ENCODE data around the gene CNTN2.

DNA sequence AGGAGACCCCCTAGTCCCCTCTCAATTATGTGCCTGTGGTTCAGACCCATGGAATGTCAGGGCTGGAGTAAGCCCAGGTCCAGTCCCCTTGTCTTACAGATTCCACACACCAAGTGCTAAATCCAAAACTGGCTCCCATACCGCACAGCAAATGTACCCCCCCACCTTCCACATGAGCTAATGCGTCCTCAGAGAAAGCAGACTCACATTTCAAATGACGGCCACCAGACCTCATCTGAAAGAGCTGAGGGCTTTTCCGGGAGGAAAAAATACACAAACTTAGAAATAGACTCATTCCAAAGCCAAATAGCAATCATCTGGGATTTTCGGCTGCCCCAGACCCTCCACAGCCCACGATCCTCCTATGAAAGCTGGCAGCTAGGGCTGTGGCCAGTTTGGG lies 12.8 kb upstream of the CNTN2 start:
- TF ChIP-seq MYBL2 (CRISPR knock-in tag; IDR thresholded peaks at IDR 0.05) (no peak), JUN (CRISPR knock-in tag; IDR thresholded peaks at IDR 0.05) (no peak), SP1 (CRISPR knock-in tag; conservative IDR thresholded peaks at IDR 0.05) (no peak), ZBTB21 (CRISPR knock-in tag; IDR thresholded peaks at IDR 0.05; ENCODE audit: borderline replicate concordance) (no peak), TCF7 (CRISPR knock-in tag; IDR thresholded peaks at IDR 0.05; ENCODE audit: low read depth) (no peak), ZNF671 (CRISPR knock-in tag; IDR thresholded peaks at IDR 0.05) (no peak), ETV6 (CRISPR knock-in tag; IDR thresholded peaks at IDR 0.05) (no peak), CREB1 (CRISPR knock-in tag; IDR thresholded peaks at IDR 0.05) (no peak), ZNF396 (CRISPR knock-in tag; IDR thresholded peaks at IDR 0.05; ENCODE audit: borderline replicate concordance) (no peak)
- TF ChIP-seq, protein P1, sequence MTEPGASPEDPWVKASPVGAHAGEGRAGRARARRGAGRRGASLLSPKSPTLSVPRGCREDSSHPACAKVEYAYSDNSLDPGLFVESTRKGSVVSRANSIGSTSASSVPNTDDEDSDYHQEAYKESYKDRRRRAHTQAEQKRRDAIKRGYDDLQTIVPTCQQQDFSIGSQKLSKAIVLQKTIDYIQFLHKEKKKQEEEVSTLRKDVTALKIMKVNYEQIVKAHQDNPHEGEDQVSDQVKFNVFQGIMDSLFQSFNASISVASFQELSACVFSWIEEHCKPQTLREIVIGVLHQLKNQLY (CRISPR knock-in tag; IDR thresholded peaks at IDR 0.05), result no peak
- TF ChIP-seq, protein P2, sequence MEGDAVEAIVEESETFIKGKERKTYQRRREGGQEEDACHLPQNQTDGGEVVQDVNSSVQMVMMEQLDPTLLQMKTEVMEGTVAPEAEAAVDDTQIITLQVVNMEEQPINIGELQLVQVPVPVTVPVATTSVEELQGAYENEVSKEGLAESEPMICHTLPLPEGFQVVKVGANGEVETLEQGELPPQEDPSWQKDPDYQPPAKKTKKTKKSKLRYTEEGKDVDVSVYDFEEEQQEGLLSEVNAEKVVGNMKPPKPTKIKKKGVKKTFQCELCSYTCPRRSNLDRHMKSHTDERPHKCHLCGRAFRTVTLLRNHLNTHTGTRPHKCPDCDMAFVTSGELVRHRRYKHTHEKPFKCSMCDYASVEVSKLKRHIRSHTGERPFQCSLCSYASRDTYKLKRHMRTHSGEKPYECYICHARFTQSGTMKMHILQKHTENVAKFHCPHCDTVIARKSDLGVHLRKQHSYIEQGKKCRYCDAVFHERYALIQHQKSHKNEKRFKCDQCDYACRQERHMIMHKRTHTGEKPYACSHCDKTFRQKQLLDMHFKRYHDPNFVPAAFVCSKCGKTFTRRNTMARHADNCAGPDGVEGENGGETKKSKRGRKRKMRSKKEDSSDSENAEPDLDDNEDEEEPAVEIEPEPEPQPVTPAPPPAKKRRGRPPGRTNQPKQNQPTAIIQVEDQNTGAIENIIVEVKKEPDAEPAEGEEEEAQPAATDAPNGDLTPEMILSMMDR (IDR thresholded peaks at IDR 0.05), result no peak
- TF ChIP-seq, protein P3, sequence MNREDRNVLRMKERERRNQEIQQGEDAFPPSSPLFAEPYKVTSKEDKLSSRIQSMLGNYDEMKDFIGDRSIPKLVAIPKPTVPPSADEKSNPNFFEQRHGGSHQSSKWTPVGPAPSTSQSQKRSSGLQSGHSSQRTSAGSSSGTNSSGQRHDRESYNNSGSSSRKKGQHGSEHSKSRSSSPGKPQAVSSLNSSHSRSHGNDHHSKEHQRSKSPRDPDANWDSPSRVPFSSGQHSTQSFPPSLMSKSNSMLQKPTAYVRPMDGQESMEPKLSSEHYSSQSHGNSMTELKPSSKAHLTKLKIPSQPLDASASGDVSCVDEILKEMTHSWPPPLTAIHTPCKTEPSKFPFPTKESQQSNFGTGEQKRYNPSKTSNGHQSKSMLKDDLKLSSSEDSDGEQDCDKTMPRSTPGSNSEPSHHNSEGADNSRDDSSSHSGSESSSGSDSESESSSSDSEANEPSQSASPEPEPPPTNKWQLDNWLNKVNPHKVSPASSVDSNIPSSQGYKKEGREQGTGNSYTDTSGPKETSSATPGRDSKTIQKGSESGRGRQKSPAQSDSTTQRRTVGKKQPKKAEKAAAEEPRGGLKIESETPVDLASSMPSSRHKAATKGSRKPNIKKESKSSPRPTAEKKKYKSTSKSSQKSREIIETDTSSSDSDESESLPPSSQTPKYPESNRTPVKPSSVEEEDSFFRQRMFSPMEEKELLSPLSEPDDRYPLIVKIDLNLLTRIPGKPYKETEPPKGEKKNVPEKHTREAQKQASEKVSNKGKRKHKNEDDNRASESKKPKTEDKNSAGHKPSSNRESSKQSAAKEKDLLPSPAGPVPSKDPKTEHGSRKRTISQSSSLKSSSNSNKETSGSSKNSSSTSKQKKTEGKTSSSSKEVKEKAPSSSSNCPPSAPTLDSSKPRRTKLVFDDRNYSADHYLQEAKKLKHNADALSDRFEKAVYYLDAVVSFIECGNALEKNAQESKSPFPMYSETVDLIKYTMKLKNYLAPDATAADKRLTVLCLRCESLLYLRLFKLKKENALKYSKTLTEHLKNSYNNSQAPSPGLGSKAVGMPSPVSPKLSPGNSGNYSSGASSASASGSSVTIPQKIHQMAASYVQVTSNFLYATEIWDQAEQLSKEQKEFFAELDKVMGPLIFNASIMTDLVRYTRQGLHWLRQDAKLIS (CRISPR knock-in tag; IDR thresholded peaks at IDR 0.05; ENCODE audit: borderline replicate concordance), result no peak
- TF ChIP-seq, protein P4, sequence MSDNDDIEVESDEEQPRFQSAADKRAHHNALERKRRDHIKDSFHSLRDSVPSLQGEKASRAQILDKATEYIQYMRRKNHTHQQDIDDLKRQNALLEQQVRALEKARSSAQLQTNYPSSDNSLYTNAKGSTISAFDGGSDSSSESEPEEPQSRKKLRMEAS (CRISPR knock-in tag; IDR thresholded peaks at IDR 0.05), result no peak
- TF ChIP-seq, protein P5, sequence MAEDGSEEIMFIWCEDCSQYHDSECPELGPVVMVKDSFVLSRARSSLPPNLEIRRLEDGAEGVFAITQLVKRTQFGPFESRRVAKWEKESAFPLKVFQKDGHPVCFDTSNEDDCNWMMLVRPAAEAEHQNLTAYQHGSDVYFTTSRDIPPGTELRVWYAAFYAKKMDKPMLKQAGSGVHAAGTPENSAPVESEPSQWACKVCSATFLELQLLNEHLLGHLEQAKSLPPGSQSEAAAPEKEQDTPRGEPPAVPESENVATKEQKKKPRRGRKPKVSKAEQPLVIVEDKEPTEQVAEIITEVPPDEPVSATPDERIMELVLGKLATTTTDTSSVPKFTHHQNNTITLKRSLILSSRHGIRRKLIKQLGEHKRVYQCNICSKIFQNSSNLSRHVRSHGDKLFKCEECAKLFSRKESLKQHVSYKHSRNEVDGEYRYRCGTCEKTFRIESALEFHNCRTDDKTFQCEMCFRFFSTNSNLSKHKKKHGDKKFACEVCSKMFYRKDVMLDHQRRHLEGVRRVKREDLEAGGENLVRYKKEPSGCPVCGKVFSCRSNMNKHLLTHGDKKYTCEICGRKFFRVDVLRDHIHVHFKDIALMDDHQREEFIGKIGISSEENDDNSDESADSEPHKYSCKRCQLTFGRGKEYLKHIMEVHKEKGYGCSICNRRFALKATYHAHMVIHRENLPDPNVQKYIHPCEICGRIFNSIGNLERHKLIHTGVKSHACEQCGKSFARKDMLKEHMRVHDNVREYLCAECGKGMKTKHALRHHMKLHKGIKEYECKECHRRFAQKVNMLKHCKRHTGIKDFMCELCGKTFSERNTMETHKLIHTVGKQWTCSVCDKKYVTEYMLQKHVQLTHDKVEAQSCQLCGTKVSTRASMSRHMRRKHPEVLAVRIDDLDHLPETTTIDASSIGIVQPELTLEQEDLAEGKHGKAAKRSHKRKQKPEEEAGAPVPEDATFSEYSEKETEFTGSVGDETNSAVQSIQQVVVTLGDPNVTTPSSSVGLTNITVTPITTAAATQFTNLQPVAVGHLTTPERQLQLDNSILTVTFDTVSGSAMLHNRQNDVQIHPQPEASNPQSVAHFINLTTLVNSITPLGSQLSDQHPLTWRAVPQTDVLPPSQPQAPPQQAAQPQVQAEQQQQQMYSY (CRISPR knock-in tag; IDR thresholded peaks at IDR 0.05), result no peak
